PC-9 (cell line): ENCODE data around the gene ARHGDIA.

Experiments used
- CTCF ChIP-seq: fragments of 200-600 bp; sonication (generic); conservative IDR thresholded peaks from 2 replicates; pipeline ENCODE4 v1.6.1; 2017; ENCODE audit warnings: mixed run types, antibody characterized with exemption, mild to moderate bottlenecking, moderate library complexity
- EZH2 ChIP-seq: fragments of 200-600 bp; sonication (generic); IDR thresholded peaks from 2 replicates; pipeline ENCODE4 v1.8.0; 2017; ENCODE audit warnings: antibody characterized with exemption, low read depth

- TF ChIP-seq CTCF (no peak), EZH2 (no peak)
Observed at GRCh38 chr17:81884968-81885367, 13.8 kb upstream of the ARHGDIA start.
